Spleen (tissue), 11 donors: ENCODE data around the gene RNF19B. TPM values are rescaled to one million over a fixed set of nuclear protein-coding genes. Genes with fewer than 3 reads are reported as not detected.
"Not testable (repeated sequence)": the region's sequence is repeated elsewhere in the genome, so short reads cannot be mapped to it uniquely, and the experiment has no call there.

Experiments used
- DNase-seq: peaks from one replicate; pipeline ENCODE4 v3.0.0-alpha.2; 2020
- H3K27ac ChIP-seq, 8 donors: fragments of 200-600 bp; sonication (generic) in 7 of 8; 1 replicate in 4 of 8; 2 replicates in 4 of 8; pipeline versions ENCODE4 v1.5.0 to v1.8.0; 2016 to 2021; ENCODE audit warnings: inconsistent platforms in 4 of 8, mild to moderate bottlenecking in 4 of 8, moderate library complexity in 1 of 8
- H3K27me3 ChIP-seq, 7 donors: fragments of 200-600 bp; sonication (generic) in 6 of 7; replicated peaks in 1 of 7; 1 replicate in 4 of 7; 2 replicates in 3 of 7; pipeline versions ENCODE4 v1.5.0 to v1.8.0; 2016 to 2021; ENCODE audit warnings: inconsistent platforms in 3 of 7, mild to moderate bottlenecking in 1 of 7
- H3K36me3 ChIP-seq, 6 donors: fragments of 200-600 bp; sonication (generic) in 5 of 6; 1 replicate in 4 of 6; 2 replicates in 2 of 6; pipeline versions ENCODE4 v1.5.0 to v1.8.0; 2016 to 2021; ENCODE audit warnings: inconsistent platforms in 2 of 6
- H3K4me1 ChIP-seq, 6 donors: fragments of 200-600 bp; sonication (generic) in 5 of 6; 1 replicate in 3 of 6; 2 replicates in 3 of 6; pipeline versions ENCODE4 v1.5.0 to v1.8.0; 2016 to 2021; ENCODE audit warnings: inconsistent platforms in 3 of 6
- H3K4me3 ChIP-seq, 8 donors: fragments of 200-600 bp; sonication (generic) in 7 of 8; 1 replicate in 4 of 8; 2 replicates in 4 of 8; pipeline versions ENCODE4 v1.5.0 to v1.8.0; 2016 to 2021; ENCODE audit warnings: inconsistent platforms in 4 of 8, mild to moderate bottlenecking in 4 of 8, moderate library complexity in 2 of 8
- H3K9me3 ChIP-seq, 8 donors: fragments of 200-600 bp; sonication (generic) in 7 of 8; 1 replicate in 4 of 8; 2 replicates in 4 of 8; pipeline versions ENCODE4 v1.5.0 to v1.8.0; 2016 to 2021; ENCODE audit warnings: inconsistent platforms in 4 of 8
- CTCF ChIP-seq, 11 experiments: fragments of 200-600 bp in 7 of 11; fragments of 450-650 bp in 4 of 11; sonication (generic) in 4 of 11; IDR thresholded peaks in 8 of 11; conservative IDR thresholded peaks in 3 of 11; 1 replicate in 7 of 11; 2 replicates in 4 of 11; pipeline versions ENCODE4 v1.4.0 to v1.8.0; 2016 to 2021; ENCODE audit warnings: antibody characterized with exemption in 11 of 11, inconsistent platforms in 4 of 11, mild to moderate bottlenecking in 1 of 11
- POLR2A ChIP-seq, 3 donors: fragments of 450-650 bp; IDR thresholded peaks; one replicate each; pipeline ENCODE4 v1.5.1; 2017; ENCODE audit warnings: antibody characterized with exemption in 3 of 3, mild to moderate bottlenecking in 1 of 3
- POLR2AphosphoS5 ChIP-seq, 3 donors: sonication (generic); formaldehyde crosslinking; IDR thresholded peaks; one replicate each; pipeline ENCODE4 v1.5.1; 2017; ENCODE audit warnings: antibody characterized with exemption in 3 of 3
- WGBS, 5 donors: extraction: QIAGEN DNeasy Blood & Tissue Kit in 3 of 5; methylation state at CpG; one replicate each; pipeline versions ENCODE4 v1.1.5 to v1.1.7; 2013 to 2018; 5-methylcytosine and 5-hydroxymethylcytosine counted together
- intact Hi-C: fragments of 100-400 bp; cut with DNase I; formaldehyde crosslinking; loops from one replicate; pipeline ENCODE4 v1.15.0; 2023; ENCODE audit warnings: low total_unique reads
- polyA plus RNA-seq, 3 donors: library from polyadenylated mRNA; stranded (reverse); fragments of 200-250 nt; gene quantifications; one replicate each; pipeline ENCODE4 v1.2.1, GENCODE V29; 2013
- total RNA-seq, 7 donors: library from RNA; depleted of rRNA in 3 of 7; stranded (reverse); fragments of >200 nt in 3 of 7; fragmentation: NEBNext Ultra II Directional in 4 of 7; extraction: Animal tissue kit (Norgen Biotek cat#: 25700) in 4 of 7; gene quantifications; one replicate each; pipeline versions ENCODE4 v1.1.0 to v1.2.1, GENCODE V29; 2016 to 2021
- donor health status: healthy with polysubstance abuse.
- donor health status: DM: no; HTN: no; CAD: no; lungs with moderate emphysema.
- donor health status: DM: no; HTN: no; CAD: no.
- donor health status: Bipolar disorder and iron deficiency.
- donor health status: healthy.
- donor health status: DM: no; HTN: no; CAD: no.
- donor health status: DM: yes; HTN: yes; CAD: no.

The RNF19B gene
- total and polyA plus RNA-seq, 10 donors: 3.6 to 38.4 (median 25.6) TPM

- H3K27ac ChIP-seq: no peak overlapping the region
- peaks cover 8 to 42% (median 35%) of the 10 kb centered on the region in 6 donors for H3K4me1 ChIP-seq
- no peak overlapping the region for H3K4me3 ChIP-seq
- no peaks in the 10 kb centered on the region for H3K9me3 ChIP-seq
- H3K27me3 ChIP-seq: no peaks in the 10 kb centered on the region
- TF ChIP-seq CTCF (IDR thresholded peaks at IDR 0.05 in 8 of 11, conservative IDR thresholded peaks at IDR 0.05 in 3 of 11) (no peak), POLR2A (IDR thresholded peaks at IDR 0.05) (no peak), POLR2AphosphoS5 (IDR thresholded peaks at IDR 0.05) (no peak)
- H3K36me3 ChIP-seq: no peaks in the 10 kb centered on the region
- intact Hi-C loops: no loop called here
- no peak for DNase-seq
- WGBS, 5 donors: 90 to 99% (median 95%) methylated on average over 4 of the region's 4 CpGs
Observed at GRCh38 chr1:32978854-32979253, 14.2 kb upstream of the RNF19B start.

- H3K4me3 ChIP-seq: no peak overlapping the region
- peaks cover 10 to 43% (median 37%) of the 10 kb centered on the region in 6 donors for H3K4me1 ChIP-seq
- no peak for DNase-seq
- intact Hi-C loops: no loop called here
- no peaks in the 10 kb centered on the region for H3K9me3 ChIP-seq
- no peaks in the 10 kb centered on the region for H3K36me3 ChIP-seq
- H3K27me3 ChIP-seq: peaks cover 0 to 8% (median 6%) of the 10 kb centered on the region in 7 donors
- no peak overlapping the region for H3K27ac ChIP-seq
- TF ChIP-seq POLR2A (IDR thresholded peaks at IDR 0.05) (no peak), CTCF (IDR thresholded peaks at IDR 0.05 in 8 of 11, conservative IDR thresholded peaks at IDR 0.05 in 3 of 11) (no peak), POLR2AphosphoS5 (IDR thresholded peaks at IDR 0.05) (no peak)
- 81 to 88% (median 82%) methylated on average over 4 of the region's 4 CpGs for WGBS, 5 donors
Observed at GRCh38 chr1:32977546-32978087, 13.0 kb upstream of the RNF19B start.

DNA sequence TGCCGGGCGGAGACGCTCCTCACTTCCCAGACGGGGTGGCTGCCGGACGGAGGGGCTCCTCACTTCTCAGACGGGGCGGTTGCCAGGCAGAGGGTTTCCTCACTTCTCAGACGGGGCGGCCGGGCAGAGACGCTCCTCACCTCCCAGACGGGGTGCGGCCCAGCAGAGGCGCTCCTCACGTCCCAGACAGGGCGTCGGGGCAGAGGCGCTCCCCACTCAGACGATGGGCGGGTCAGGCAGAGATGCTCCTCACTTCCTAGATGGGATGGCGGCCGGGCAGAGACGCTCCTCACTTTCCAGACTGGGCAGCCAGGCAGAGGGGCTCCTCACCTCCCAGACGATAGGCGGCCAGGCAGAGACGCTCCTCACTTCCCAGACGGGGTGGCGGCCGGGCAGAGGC lies 10.4 kb upstream of the RNF19B start:
- Histone ChIP-seq H3K4me1 (peaks cover 3 to 20% (median 14%) of the 10 kb centered on the region in 6 donors), H3K27me3 (peaks cover 0 to 22% (median 8%) of the 10 kb centered on the region in 7 donors)
- WGBS, 5 donors: 85 to 97% (median 97%) methylated on average over 17 to 22 of the region's 30 CpGs
- intact Hi-C loops, DNase-seq, H3K27ac ChIP-seq, H3K36me3 ChIP-seq, H3K9me3 ChIP-seq, H3K4me3 ChIP-seq: not testable (repeated sequence)

- intact Hi-C loops: not testable (repeated sequence)
- H3K4me3 ChIP-seq: peak overlapping the region in 3 of 8 donors; percentile 42 to 68 (median 47)
Observed at GRCh38 chr1:32973458-32973857, 8.8 kb upstream of the RNF19B start.

DNA sequence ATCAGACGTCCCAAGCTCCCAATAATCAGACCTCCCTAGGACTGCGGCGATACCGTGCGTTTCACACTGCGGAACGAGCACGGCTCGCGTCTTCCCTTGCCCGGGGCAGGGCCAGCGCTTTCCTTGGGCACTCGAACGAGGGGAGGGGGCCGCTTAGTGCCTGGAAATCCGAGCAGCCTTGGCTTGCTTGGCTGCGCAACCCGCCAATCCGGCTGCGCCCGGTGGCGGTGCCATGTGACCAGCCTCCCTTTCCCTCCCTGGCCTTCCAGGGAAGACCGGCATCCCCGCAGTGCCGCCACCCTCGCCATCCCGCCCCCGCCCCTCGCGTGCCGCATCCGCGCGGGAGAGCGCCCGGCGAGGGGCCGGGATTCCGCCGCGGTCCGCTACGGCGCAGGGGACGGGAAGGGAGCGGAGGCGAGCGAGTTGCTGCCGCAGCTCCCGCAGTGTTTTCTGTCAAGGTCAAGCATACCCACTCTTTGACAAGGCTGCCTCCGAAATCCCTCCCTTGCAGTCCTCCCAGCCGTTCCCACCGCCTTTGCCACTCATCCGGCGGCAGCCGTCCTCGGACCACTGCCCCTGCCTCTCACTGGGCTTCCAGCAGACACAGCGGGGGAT lies 8.3 kb upstream of the RNF19B start:
- Histone ChIP-seq H3K27me3 (peaks cover 0 to 22% (median 8%) of the 10 kb centered on the region in 7 donors), H3K4me1 (peaks cover 0 to 15% (median 9%) of the 10 kb centered on the region in 6 donors), H3K27ac (peak overlapping the region in 7 of 8 donors; percentile 24 to 68 (median 55)), H3K36me3 (no peaks in the 10 kb centered on the region), H3K9me3 (no peaks in the 10 kb centered on the region), H3K4me3 (peak overlapping the region; percentile 40 to 68 (median 44))
- 2 to 4% (median 3%) methylated on average over 42 to 58 of the region's 58 CpGs for WGBS, 5 donors
- intact Hi-C loops: no loop called here
- no peak for TF ChIP-seq CTCF (IDR thresholded peaks at IDR 0.05 in 8 of 11, conservative IDR thresholded peaks at IDR 0.05 in 3 of 11)
- TF ChIP-seq POLR2AphosphoS5 (IDR thresholded peaks at IDR 0.05): peak; percentile 58 to 81 (median 74)
- DNase-seq: peak; percentile 85

More at GRCh38 chr1:32973458-32973857, 8.8 kb upstream of the RNF19B start:
- 38 to 58% (median 50%) methylated on average over 4 to 5 of the region's 6 CpGs for WGBS, 5 donors
- H3K9me3 ChIP-seq, DNase-seq, H3K36me3 ChIP-seq: not testable (repeated sequence)
- Histone ChIP-seq H3K27ac (peak overlapping the region in 3 of 8 donors; percentile 55 to 68 (median 59)), H3K4me1 (peaks cover 0 to 15% (median 9%) of the 10 kb centered on the region in 6 donors), H3K27me3 (peaks cover 0 to 22% (median 8%) of the 10 kb centered on the region in 7 donors)
